ENCODE measurements around the gene PRKX.

DNA sequence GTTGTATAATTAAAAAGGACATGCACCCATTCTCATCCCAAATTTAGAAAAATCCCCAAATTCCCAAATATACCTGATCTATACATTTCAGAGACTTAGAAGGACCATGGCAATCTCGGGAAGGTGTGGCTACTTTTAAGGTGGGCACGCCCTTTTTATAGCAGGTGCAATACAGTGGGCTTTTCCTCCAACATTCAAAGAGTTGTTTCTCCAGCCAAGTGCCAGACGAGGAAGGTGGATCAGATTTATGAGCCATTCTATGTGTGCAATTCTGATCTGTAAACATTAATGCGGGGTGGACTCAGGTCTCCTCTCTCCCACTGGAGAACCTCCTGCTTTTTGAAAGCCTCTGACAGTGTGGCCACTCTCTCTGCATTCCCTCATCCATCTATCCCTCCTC, 33.8 kb downstream of the PRKX start:
- TF ChIP-seq EP300 (IDR thresholded peaks at IDR 0.05) (no peak), CTCF (IDR thresholded peaks at IDR 0.05) (no peak), POLR2A (IDR thresholded peaks at IDR 0.05) (no peak)
